HCT116 (cell line): Measurements from ENCODE around the gene ADAMTS15. TPM values are rescaled to one million over a fixed set of nuclear protein-coding genes. Genes with fewer than 3 reads are reported as not detected.

Experiments
- ATAC-seq: fragments of 200-7000 bp; cut with Tn5 transposase; 2 replicates; pipeline ENCODE4 v1.9.1; 2020; ENCODE audit warnings: mild to moderate bottlenecking, moderate library complexity
- BruUV-seq: library from RNA; stranded (reverse); fragments of 400-500 nt; replicated peaks from 2 replicates; lab custom pipeline; 2021; lab: Mats Ljungman, UMichigan
- CTCF ChIA-PET: fragments of 300-600 bp; sonication (Branson Sonifier 250); formaldehyde crosslinking; loops from one replicate; lab custom pipeline; 2021; ENCODE audit warnings: antibody characterized with exemption; lab: Charles Lee
- POLR2A ChIA-PET: fragments of 300-600, 350-600 bp; sonication (Branson Sonifier 250); formaldehyde crosslinking; loops from one replicate; lab custom pipeline; 2021; ENCODE audit warnings: antibody characterized with exemption; lab: Charles Lee
- RAD21 ChIA-PET, 2 experiments: fragments of 300-600 bp; sonication (Branson Sonifier 250); formaldehyde crosslinking; loops; one replicate each; lab custom pipeline; 2023; ENCODE audit warnings: low total read pairs in 2 of 2; ENCODE audit not compliant: uncharacterized antibody in 2 of 2, unreplicated experiment in 2 of 2, low non-redundant PET in 1 of 2; lab: Charles Lee
- DNase-seq: peaks from one replicate; pipeline ENCODE4 v3.0.0-alpha.2; 2010; ENCODE audit warnings: low read depth, low spot score
- H2AFZ ChIP-seq: fragments of 200-600 bp; shearing (Covaris generic), sonication (generic); 2 replicates; pipeline ENCODE4 v1.6.1; 2017; ENCODE audit warnings: low read depth, mixed run types, mixed read lengths, antibody characterized with exemption, low read length; ENCODE audit not compliant: poor library complexity, severe bottlenecking
- H3K27ac ChIP-seq: 2 replicates; pipeline ENCODE4 v1.5.1; 2012; ENCODE audit warnings: low read depth, low read length
- H3K27me3 ChIP-seq: fragments of 200-600 bp; sonication (generic); 2 replicates; pipeline ENCODE4 v1.6.1; 2016; ENCODE audit warnings: mixed run types, low read length, mixed read lengths; ENCODE audit not compliant: insufficient read depth
- H3K36me3 ChIP-seq, 2 experiments: fragments of 200-500 bp in 1 of 2; fragments of 200-600 bp in 1 of 2; sonication (Bioruptor generic) in 1 of 2; sonication (generic) in 1 of 2; 2 replicates each; pipeline versions ENCODE4 v1.5.1 to v1.6.1; 2014 to 2016; ENCODE audit warnings: low read length in 2 of 2, inconsistent platforms in 1 of 2, mixed read lengths in 1 of 2, mixed run types in 1 of 2; ENCODE audit not compliant: insufficient read depth in 2 of 2, control insufficient read depth in 1 of 2
- H3K4me1 ChIP-seq, 2 experiments: fragments of 200-600 bp in 1 of 2; sonication (generic) in 1 of 2; 2 replicates each; pipeline versions ENCODE4 v1.5.1 to v1.6.1; 2012 to 2017; ENCODE audit warnings: low read length in 2 of 2, inconsistent platforms in 1 of 2, mild to moderate bottlenecking in 1 of 2, mixed read lengths in 1 of 2, mixed run types in 1 of 2, moderate library complexity in 1 of 2; ENCODE audit not compliant: insufficient read depth in 2 of 2, control insufficient read depth in 1 of 2
- H3K4me2 ChIP-seq: fragments of 200-600 bp; sonication (generic); 2 replicates; pipeline ENCODE4 v1.6.1; 2017; ENCODE audit warnings: mixed run types, low read length, mixed read lengths
- H3K4me3 ChIP-seq, 2 experiments: fragments of 200-600 bp in 1 of 2; sonication (generic) in 1 of 2; replicated peaks in 1 of 2; 2 replicates each; pipeline ENCODE4 v1.5.1; 2011 to 2016; ENCODE audit warnings: low read length in 2 of 2, control low read depth in 1 of 2, low read depth in 1 of 2, mild to moderate bottlenecking in 1 of 2, mixed read lengths in 1 of 2, mixed run types in 1 of 2
- H3K79me2 ChIP-seq: fragments of 200-600 bp; sonication (generic); 2 replicates; pipeline ENCODE4 v1.6.1; 2017; ENCODE audit warnings: mild to moderate bottlenecking, mixed run types, low read length, moderate library complexity, mixed read lengths; ENCODE audit not compliant: insufficient read depth
- H3K9ac ChIP-seq: fragments of 200-600 bp; sonication (generic); 2 replicates; pipeline ENCODE4 v1.6.1; 2016; ENCODE audit warnings: low read length, mixed read lengths
- H3K9me2 ChIP-seq: fragments of 200-600 bp; sonication (generic), shearing (Covaris generic); 2 replicates; pipeline ENCODE4 v1.6.1; 2017; ENCODE audit warnings: mixed run types, mild to moderate bottlenecking, moderate library complexity; ENCODE audit not compliant: insufficient read depth
- H3K9me3 ChIP-seq, 2 experiments: fragments of 200-500 bp in 1 of 2; fragments of 200-600 bp in 1 of 2; sonication (Bioruptor generic) in 1 of 2; sonication (generic) in 1 of 2; 2 replicates each; pipeline ENCODE4 v1.6.1; 2014 to 2017; ENCODE audit warnings: low read length in 2 of 2, mixed read lengths in 2 of 2, inconsistent platforms in 1 of 2, low read depth in 1 of 2, mild to moderate bottlenecking in 1 of 2, mixed run types in 1 of 2, moderate library complexity in 1 of 2; ENCODE audit not compliant: control insufficient read depth in 1 of 2, insufficient read depth in 1 of 2
- H4K20me1 ChIP-seq: fragments of 200-600 bp; sonication (generic), shearing (Covaris generic); 2 replicates; pipeline ENCODE4 v1.6.1; 2017; ENCODE audit warnings: mixed run types, mild to moderate bottlenecking, moderate library complexity; ENCODE audit not compliant: insufficient read depth
- ATF3 ChIP-seq: IDR thresholded peaks from 2 replicates; pipeline ENCODE4 v1.6.1; 2012
- CEBPB ChIP-seq: IDR thresholded peaks from 2 replicates; pipeline ENCODE4 v1.6.1; 2012; ENCODE audit warnings: low read depth
- CTCF ChIP-seq, 3 experiments: fragments of 200-600 bp in 1 of 3; sonication (generic) in 1 of 3; IDR thresholded peaks in 2 of 3; conservative IDR thresholded peaks in 1 of 3; 2 replicates each; pipeline ENCODE4 v1.5.1; 2012 to 2017; ENCODE audit warnings: low read depth in 2 of 3, low read length in 2 of 3, antibody characterized with exemption in 1 of 3, borderline replicate concordance in 1 of 3, control low read depth in 1 of 3, mild to moderate bottlenecking in 1 of 3, mixed read lengths in 1 of 3, mixed run types in 1 of 3, moderate library complexity in 1 of 3; ENCODE audit not compliant: insufficient read depth in 1 of 3
- EGR1 ChIP-seq: IDR thresholded peaks from 2 replicates; pipeline ENCODE4 v1.6.1; 2012; ENCODE audit warnings: low read depth
- ELF1 ChIP-seq: IDR thresholded peaks from 2 replicates; pipeline ENCODE4 v1.6.1; 2012; ENCODE audit warnings: low read depth, borderline replicate concordance
- EZH2 ChIP-seq: fragments of 200-600 bp; sonication (generic); IDR thresholded peaks from 2 replicates; pipeline ENCODE4 v1.6.1; 2017; ENCODE audit warnings: antibody characterized with exemption, mixed run types
- EZH2phosphoT487 ChIP-seq: fragments of 200-600 bp; IDR thresholded peaks from 2 replicates; pipeline ENCODE4 v1.6.1; 2018; ENCODE audit warnings: antibody characterized with exemption, borderline replicate concordance
- JUND ChIP-seq: IDR thresholded peaks from 2 replicates; pipeline ENCODE4 v1.6.1; 2012
- POLR2A ChIP-seq: IDR thresholded peaks from 2 replicates; pipeline ENCODE4 v1.7.0; 2011; ENCODE audit warnings: borderline replicate concordance; ENCODE audit not compliant: insufficient read depth, insufficient read length; ENCODE audit errors: extremely low read depth
- POLR2AphosphoS5 ChIP-seq: IDR thresholded peaks from 2 replicates; pipeline ENCODE4 v1.6.1; 2011; ENCODE audit warnings: mild to moderate bottlenecking, low read depth, low read length, moderate library complexity
- RAD21 ChIP-seq: IDR thresholded peaks from 2 replicates; pipeline ENCODE4 v1.6.1; 2012; ENCODE audit warnings: low read depth, mild to moderate bottlenecking
- TCF7L2 ChIP-seq: IDR thresholded peaks from 2 replicates; pipeline ENCODE4 v1.7.0; 2011; ENCODE audit warnings: borderline replicate concordance, inconsistent platforms; ENCODE audit not compliant: insufficient read depth, insufficient read length; ENCODE audit errors: extremely low read depth
- ZFX ChIP-seq: fragments of 450-650 bp; IDR thresholded peaks from 2 replicates; pipeline ENCODE4 v1.6.1; 2017
- ZNF274 ChIP-seq: fragments of 200-500 bp; sonication (Bioruptor generic); IDR thresholded peaks from 2 replicates; pipeline ENCODE4 v1.6.1; 2014; ENCODE audit warnings: mild to moderate bottlenecking, low read depth, low read length, inconsistent platforms
- intact Hi-C: fragments of 100-400 bp; cut with micrococcal nuclease; formaldehyde crosslinking; loops from 2 replicates; pipeline ENCODE4 v1.10.0; 2022
- total RNA-seq: library from RNA; stranded (reverse); gene quantifications from one replicate; pipeline ENCODE4 v1.2.1, GENCODE V29; 2021; ENCODE audit not compliant: unreplicated experiment
- TF ChIP-seq, protein P1 (sequence below): IDR thresholded peaks from 2 replicates; pipeline ENCODE4 v1.6.1; 2012
- TF ChIP-seq, protein P2 (sequence below): IDR thresholded peaks from 2 replicates; pipeline ENCODE4 v1.6.1; 2011; ENCODE audit warnings: mild to moderate bottlenecking, low read length, moderate library complexity; ENCODE audit not compliant: insufficient replicate concordance; ENCODE audit errors: extremely low read depth

Gene ADAMTS15
- total RNA-seq, 1 experiment from 2014 or later, result 0.44 TPM

- ATAC-seq (no peak), DNase-seq (no peak)
- TF ChIP-seq, protein P1, sequence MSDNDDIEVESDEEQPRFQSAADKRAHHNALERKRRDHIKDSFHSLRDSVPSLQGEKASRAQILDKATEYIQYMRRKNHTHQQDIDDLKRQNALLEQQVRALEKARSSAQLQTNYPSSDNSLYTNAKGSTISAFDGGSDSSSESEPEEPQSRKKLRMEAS, result no peak
- TF ChIP-seq, protein P2, sequence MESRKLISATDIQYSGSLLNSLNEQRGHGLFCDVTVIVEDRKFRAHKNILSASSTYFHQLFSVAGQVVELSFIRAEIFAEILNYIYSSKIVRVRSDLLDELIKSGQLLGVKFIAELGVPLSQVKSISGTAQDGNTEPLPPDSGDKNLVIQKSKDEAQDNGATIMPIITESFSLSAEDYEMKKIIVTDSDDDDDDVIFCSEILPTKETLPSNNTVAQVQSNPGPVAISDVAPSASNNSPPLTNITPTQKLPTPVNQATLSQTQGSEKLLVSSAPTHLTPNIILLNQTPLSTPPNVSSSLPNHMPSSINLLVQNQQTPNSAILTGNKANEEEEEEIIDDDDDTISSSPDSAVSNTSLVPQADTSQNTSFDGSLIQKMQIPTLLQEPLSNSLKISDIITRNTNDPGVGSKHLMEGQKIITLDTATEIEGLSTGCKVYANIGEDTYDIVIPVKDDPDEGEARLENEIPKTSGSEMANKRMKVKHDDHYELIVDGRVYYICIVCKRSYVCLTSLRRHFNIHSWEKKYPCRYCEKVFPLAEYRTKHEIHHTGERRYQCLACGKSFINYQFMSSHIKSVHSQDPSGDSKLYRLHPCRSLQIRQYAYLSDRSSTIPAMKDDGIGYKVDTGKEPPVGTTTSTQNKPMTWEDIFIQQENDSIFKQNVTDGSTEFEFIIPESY, result no peak
- TF ChIP-seq TCF7L2 (no peak), CTCF (IDR thresholded peaks at IDR 0.05 in 2 of 3, conservative IDR thresholded peaks at IDR 0.05 in 1 of 3; ENCODE audit: borderline replicate concordance in 1 of 3, insufficient read depth in 1 of 3, low read depth in 2 of 3, low read length in 2 of 3) (no peak), POLR2A (no peak), EZH2 (no peak), POLR2AphosphoS5 (no peak), EGR1 (no peak), ATF3 (no peak), ELF1 (no peak), JUND (no peak), EZH2phosphoT487 (no peak), ZNF274 (no peak), RAD21 (no peak), ZFX (no peak), CEBPB (no peak)
- no peaks in the 10 kb centered on the region for H3K79me2 ChIP-seq
- no peak overlapping the region for H3K4me3 ChIP-seq
- H3K27ac ChIP-seq, result no peak overlapping the region
- no peak overlapping the region for H2AFZ ChIP-seq
- H3K36me3 ChIP-seq, result no peaks in the 10 kb centered on the region
- POLR2A ChIA-PET, result no interaction called here
- H3K4me2 ChIP-seq, result no peak overlapping the region
- H3K9ac ChIP-seq, result no peak overlapping the region
- intact Hi-C loops, result no loop called here
- H3K9me3 ChIP-seq, result no peaks in the 10 kb centered on the region
- no TSS peak for BruUV-seq
- RAD21 ChIA-PET, result no interaction called here
- H3K9me2 ChIP-seq, result no peaks in the 10 kb centered on the region
- H3K27me3 ChIP-seq, result peaks cover 7% of the 10 kb centered on the region
- H4K20me1 ChIP-seq, result no peaks in the 10 kb centered on the region
- H3K4me1 ChIP-seq, result no peaks in the 10 kb centered on the region
- CTCF ChIA-PET, result no interaction called here
Measured at GRCh38 chr11:130489716-130490115, 41.3 kb downstream of the ADAMTS15 start.
